Measurements from ENCODE around the gene MFSD2A. TPM values are rescaled to one million over a fixed set of nuclear protein-coding genes. Genes with fewer than 3 reads are reported as not detected.

MFSD2A gene
- total RNA-seq, 1 experiment from 2014 or later: 1.4 TPM

DNA sequence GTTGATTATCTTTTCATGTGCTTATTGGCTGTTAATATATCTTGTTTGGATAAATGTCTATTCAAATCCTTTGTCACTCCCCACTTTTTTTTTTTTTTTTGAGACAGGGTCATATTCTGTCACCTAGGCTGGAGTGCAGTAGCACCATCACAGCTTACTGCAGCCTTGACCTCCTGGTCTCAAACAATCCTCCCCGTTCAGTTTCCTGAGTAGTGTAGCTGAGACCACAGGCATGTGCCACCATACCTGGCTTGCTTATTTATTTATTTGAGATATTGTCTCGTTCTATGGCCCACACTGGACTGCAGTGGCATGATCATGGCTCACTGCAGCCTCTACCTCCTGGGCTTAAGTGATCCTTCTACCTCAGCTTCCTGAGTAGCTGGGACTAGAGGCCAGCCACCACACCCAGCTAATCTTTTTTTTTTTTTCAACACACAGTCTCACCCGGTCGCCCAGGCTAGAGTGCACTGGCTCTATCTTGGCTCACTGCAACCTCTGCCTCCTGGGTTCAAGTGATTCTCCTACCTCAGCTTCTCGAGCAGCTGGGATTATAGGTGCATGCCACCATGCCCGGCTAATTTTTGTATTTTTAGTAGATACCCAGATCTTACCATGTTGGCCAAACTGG, 39.3 kb upstream of the MFSD2A start:
- intact Hi-C loops (cut with micrococcal nuclease; ENCODE audit: unreplicated experiment): loop anchor here (5.0 kb wide), 1 partner anchor 162 kb away; no protein-coding TSS in a partner anchor
- Histone ChIP-seq H3K36me3 (ENCODE audit: low read depth) (no peaks in the 10 kb centered on the region), H3K4me2 (no peak overlapping the region), H2AFZ (no peak overlapping the region), H3K9me2 (ENCODE audit: insufficient read depth) (no peaks in the 10 kb centered on the region), H3K27ac (no peak overlapping the region), H3F3A (ENCODE audit: insufficient read depth, low read depth) (no peaks in the 10 kb centered on the region), H4K20me1 (ENCODE audit: insufficient read depth) (no peaks in the 10 kb centered on the region), H3K4me3 (no peak overlapping the region), H3K79me2 (ENCODE audit: low read depth) (no peaks in the 10 kb centered on the region), H3K9me3 (ENCODE audit: insufficient read depth, low read depth) (no peaks in the 10 kb centered on the region), H3K27me3 (ENCODE audit: insufficient read depth, low read depth) (no peaks in the 10 kb centered on the region), H3K4me1 (replicated peaks; ENCODE audit: insufficient read depth) (no peaks in the 10 kb centered on the region)
- TF ChIP-seq, protein P1, sequence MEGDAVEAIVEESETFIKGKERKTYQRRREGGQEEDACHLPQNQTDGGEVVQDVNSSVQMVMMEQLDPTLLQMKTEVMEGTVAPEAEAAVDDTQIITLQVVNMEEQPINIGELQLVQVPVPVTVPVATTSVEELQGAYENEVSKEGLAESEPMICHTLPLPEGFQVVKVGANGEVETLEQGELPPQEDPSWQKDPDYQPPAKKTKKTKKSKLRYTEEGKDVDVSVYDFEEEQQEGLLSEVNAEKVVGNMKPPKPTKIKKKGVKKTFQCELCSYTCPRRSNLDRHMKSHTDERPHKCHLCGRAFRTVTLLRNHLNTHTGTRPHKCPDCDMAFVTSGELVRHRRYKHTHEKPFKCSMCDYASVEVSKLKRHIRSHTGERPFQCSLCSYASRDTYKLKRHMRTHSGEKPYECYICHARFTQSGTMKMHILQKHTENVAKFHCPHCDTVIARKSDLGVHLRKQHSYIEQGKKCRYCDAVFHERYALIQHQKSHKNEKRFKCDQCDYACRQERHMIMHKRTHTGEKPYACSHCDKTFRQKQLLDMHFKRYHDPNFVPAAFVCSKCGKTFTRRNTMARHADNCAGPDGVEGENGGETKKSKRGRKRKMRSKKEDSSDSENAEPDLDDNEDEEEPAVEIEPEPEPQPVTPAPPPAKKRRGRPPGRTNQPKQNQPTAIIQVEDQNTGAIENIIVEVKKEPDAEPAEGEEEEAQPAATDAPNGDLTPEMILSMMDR (conservative IDR thresholded peaks at IDR 0.05): no peak
- no peak for TF ChIP-seq EZH2 (IDR thresholded peaks at IDR 0.05; ENCODE audit: low read depth)
- DNase-seq: no peak
- ChIA-PET CTCF (interaction anchor here (0.6 kb wide), 3 partner anchors 56 to 420 kb away, joined by 4 to 17 read pairs (median 15); no protein-coding TSS in a partner anchor), POLR2A (ENCODE audit: unreplicated experiment) (interaction anchor here (0.6 kb wide), 4 partner anchors 17 to 1472 kb away, joined by 4 to 17 read pairs (median 6); no protein-coding TSS in a partner anchor)
- BruUV-seq (replicated peaks): no TSS peak

DNA sequence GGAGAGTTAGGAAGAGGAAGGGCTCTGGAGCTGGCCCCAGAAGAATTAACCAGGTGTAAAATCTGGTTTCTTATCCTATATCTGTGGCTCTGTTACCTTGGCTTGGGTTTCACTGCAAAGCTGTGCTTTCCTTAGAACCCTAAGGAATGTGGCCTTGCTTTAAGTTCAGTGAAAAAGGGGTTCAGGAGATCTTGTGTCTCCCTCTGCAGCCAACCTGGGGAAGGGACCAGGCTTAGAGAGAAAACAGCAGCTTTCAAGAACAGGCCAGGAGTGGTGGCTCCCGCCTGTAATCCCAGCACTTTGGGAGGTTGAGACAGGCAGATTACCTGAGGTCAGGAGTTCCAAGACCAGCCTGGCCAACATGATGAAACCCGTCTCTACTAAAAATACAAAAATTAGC, 37.1 kb upstream of the MFSD2A start:
- H3K9me3 ChIP-seq (ENCODE audit: insufficient read depth, low read depth): no peaks in the 10 kb centered on the region
- no peaks in the 10 kb centered on the region for H3K27me3 ChIP-seq (ENCODE audit: insufficient read depth, low read depth)
- ChIA-PET POLR2A (ENCODE audit: unreplicated experiment) (no interaction called here), CTCF (interaction anchor here (0.6 to 1.5 kb wide), 4 partner anchors 18 to 118 kb away, joined by 3 to 10 read pairs (median 4); no protein-coding TSS in a partner anchor)
- no peak for DNase-seq
- H2AFZ ChIP-seq: no peak overlapping the region
- H3K27ac ChIP-seq: no peak overlapping the region
- H3F3A ChIP-seq (ENCODE audit: insufficient read depth, low read depth): no peaks in the 10 kb centered on the region
- no peak overlapping the region for H3K4me3 ChIP-seq
- H3K4me1 ChIP-seq (replicated peaks; ENCODE audit: insufficient read depth): no peaks in the 10 kb centered on the region
- BruUV-seq (replicated peaks): no TSS peak
- H4K20me1 ChIP-seq (ENCODE audit: insufficient read depth): no peaks in the 10 kb centered on the region
- no peak overlapping the region for H3K4me2 ChIP-seq
- no peak for TF ChIP-seq EZH2 (IDR thresholded peaks at IDR 0.05; ENCODE audit: low read depth)
- no peaks in the 10 kb centered on the region for H3K79me2 ChIP-seq (ENCODE audit: low read depth)
- H3K36me3 ChIP-seq (ENCODE audit: low read depth): no peaks in the 10 kb centered on the region
- intact Hi-C loops (cut with micrococcal nuclease; ENCODE audit: unreplicated experiment): loop anchor here (2.0 to 5.0 kb wide), 3 partner anchors 159 to 487 kb away; no protein-coding TSS in a partner anchor
- no peaks in the 10 kb centered on the region for H3K9me2 ChIP-seq (ENCODE audit: insufficient read depth)

DNA sequence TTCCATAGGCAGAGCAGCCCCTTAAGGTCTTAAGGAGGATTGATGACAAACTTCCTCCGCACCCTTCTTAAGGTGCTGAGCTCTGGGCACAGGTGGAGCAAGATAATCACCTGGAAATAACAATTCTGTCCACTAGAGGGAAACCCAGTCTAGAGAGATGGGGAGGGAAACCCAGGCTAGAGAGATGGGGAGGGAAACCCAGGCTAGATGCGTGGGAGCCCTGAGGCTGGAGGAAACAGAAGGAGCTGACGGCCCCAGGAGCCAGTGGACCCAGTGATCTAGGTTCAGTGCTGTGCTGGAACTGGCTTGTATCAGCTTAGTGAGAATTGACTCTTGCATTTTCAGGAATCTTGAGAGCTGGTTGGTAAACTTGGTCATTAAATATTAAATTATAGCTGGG, 35.4 kb upstream of the MFSD2A start:
- intact Hi-C loops (cut with micrococcal nuclease; ENCODE audit: unreplicated experiment): loop anchor here (1.0 to 5.0 kb wide), 6 partner anchors 54 to 485 kb away; no protein-coding TSS in a partner anchor
- no peaks in the 10 kb centered on the region for H3K9me2 ChIP-seq (ENCODE audit: insufficient read depth)
- ChIA-PET CTCF (interaction anchor here (0.5 to 1.7 kb wide), 24 partner anchors 9 to 419 kb away, joined by 3 to 33 read pairs (median 5); no protein-coding TSS in a partner anchor), POLR2A (ENCODE audit: unreplicated experiment) (interaction anchor here (0.5 to 0.6 kb wide), 2 partner anchors 116 to 790 kb away, joined by 3 to 6 read pairs; no protein-coding TSS in a partner anchor)
- H3F3A ChIP-seq (ENCODE audit: insufficient read depth, low read depth): no peaks in the 10 kb centered on the region
- H4K20me1 ChIP-seq (ENCODE audit: insufficient read depth): no peaks in the 10 kb centered on the region
- no peak overlapping the region for H2AFZ ChIP-seq
- H3K36me3 ChIP-seq (ENCODE audit: low read depth): no peaks in the 10 kb centered on the region
- DNase-seq: peak; percentile 54 to 61
- no peak overlapping the region for H3K27ac ChIP-seq
- H3K27me3 ChIP-seq (ENCODE audit: insufficient read depth, low read depth): no peaks in the 10 kb centered on the region
- H3K4me2 ChIP-seq: no peak overlapping the region
- no peak overlapping the region for H3K4me3 ChIP-seq
- TF ChIP-seq, protein P1 (conservative IDR thresholded peaks at IDR 0.05): peak; percentile 90
- no peak for TF ChIP-seq EZH2 (IDR thresholded peaks at IDR 0.05; ENCODE audit: low read depth)
- no peaks in the 10 kb centered on the region for H3K9me3 ChIP-seq (ENCODE audit: insufficient read depth, low read depth)
- H3K4me1 ChIP-seq (replicated peaks; ENCODE audit: insufficient read depth): no peaks in the 10 kb centered on the region
- no TSS peak for BruUV-seq (replicated peaks)
- no peaks in the 10 kb centered on the region for H3K79me2 ChIP-seq (ENCODE audit: low read depth)
